ENCODE measurements around the gene CACNA1E.

GRCh38 chr1:181443231-181443853 lies 40.0 kb upstream of the CACNA1E start:
- TF ChIP-seq CTCF (conservative IDR thresholded peaks at IDR 0.05; ENCODE audit: low read depth, low read length) = no peak
- TF ChIP-seq EZH2 (IDR thresholded peaks at IDR 0.05; ENCODE audit: borderline replicate concordance, low read depth, low read length, poor library complexity, severe bottlenecking) = no peak
